Dedifferentiated amniotic fluid mesenchymal stem cell (primary cell): ENCODE measurements around the gene RNF26.
A peak's percentile ranks its signal among the peaks of the same experiment; 100 is the strongest.

Source experiments
- DNase-seq: peaks from one replicate; pipeline ENCODE4 v3.0.0-alpha.2; 2016; ENCODE audit errors: extremely low spot score

RNF26 gene

DNA sequence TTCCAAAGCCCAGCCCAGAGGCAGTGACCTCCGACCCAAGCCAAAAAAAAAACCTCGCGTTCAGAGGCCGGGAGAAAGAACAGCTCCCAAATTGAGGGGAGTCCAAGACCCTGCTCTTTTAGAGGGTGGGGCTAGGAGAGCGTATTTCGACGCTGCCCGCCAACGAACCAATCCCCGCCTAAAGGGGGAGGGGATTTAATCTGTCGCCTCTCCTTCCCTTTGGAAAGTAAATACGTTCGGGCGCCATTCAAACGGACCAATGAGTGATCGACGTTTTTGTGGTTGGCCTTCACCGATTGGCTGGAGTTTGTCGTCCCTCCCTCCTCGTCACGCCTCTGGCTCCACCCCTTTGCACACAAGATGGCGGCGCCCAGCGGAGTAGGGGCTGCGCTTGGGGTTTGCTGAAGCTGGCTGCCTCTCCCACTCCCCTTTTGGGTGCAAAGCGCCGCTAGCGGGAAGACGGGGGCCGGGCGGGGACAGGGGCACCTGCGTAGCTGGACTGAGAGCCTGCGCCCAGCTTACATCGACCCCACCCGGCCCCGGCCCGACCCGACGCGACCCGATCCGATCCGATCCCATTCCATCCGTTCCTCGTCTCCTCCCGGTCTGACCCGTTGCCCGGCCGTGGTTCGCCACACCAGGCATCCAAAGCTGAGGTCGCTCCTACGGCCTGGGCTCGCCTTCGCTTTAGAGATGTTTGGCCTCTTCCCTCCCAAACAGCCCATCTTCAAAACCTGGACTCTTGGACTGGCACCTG is at the start of gene RNF26:
Gene RNF26 (plus strand): TSS at position 354 of the 757 bp plus-strand sequence. CDS start 596 bp downstream, outside the sequence.
- DNase-seq, result peak; percentile 99

DNA sequence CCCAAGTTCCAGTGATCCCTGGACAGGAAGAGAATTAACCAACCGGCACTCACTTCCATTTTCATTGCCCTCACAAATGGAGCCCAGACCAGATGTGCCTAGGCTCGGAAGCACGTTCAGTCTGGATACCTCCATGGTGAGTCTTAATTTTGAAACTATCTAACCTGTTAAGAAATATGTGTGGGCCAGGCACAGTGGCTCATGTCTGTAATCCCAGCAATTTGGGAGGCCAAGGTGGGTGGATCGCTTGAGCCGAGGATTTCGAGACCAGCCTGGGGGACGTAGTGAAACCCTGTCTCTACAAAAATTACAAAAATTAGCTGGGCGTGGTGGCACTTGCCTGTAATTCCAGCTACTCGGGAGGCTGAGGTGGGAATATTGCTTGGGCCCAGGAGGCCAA is 48.9 kb upstream of the RNF26 start:
- no peak for DNase-seq

DNA sequence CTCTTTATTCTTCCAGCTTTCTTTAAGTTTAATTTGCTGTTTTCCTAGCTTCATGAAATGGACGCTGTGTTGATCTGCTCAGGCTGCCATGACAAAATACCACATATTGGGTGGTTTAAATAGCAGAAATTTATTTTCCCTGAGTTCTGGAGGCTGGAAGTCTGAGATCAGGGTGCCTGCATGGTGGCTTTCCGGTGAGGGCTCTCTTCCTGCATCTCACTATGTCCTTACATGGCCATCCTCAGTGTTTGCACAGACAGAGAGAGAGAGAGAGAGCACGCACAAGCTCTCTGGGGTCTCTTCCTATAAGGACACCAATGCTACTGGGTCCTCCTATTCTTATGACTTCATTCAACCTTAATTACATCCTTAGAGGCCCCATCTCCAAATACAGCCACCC is 46.1 kb upstream of the RNF26 start:
- DNase-seq, result no peak

DNA sequence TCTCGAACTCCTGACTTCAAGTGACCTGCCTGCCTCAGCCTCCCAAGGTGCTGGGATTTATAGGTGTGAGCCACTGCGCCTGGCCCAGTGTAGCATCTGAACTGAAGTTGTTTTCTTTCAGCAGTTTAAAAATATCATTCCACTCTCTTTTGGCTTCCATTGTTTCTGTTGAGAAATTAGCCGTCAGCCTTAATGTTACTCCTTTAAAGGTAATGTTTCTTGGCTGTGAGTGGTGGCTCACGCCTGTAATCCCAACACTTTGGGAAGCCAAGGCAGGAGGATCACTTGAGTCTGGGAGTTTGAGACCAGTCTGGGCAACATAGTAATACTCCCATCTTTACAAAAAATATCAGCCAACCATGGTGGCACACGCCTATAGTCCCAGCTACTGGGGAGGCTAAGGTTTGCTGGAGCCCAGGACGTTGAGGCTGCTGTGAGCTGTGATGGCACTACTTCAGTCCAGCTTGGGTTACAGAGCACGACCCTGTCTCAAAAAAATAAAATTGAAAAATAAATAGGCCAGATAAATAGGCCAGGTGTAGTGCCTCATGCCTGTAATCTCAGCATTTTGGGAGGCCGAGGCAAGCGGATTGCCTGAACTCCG is 43.3 kb upstream of the RNF26 start:
- DNase-seq, result no peak

DNA sequence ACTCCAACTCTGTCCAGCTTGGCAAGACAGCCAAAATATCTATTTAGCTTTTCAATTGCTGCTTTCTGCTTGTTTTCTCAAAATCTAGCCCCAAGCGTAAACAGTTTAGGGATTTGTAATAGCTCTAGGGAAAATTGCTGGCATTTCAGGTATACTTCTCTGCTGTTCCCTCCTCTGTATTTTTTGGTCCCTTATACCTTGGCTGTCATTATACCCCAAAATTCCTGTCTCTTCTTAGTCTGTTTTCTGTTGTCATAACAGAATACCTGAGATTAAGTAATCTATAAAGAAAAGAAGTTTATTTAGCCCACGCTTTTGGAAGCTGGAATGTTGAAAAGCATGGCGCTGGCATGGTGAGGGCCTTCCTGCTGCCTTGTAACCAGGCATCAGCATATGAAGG is 40.9 kb upstream of the RNF26 start:
- no peak for DNase-seq

DNA sequence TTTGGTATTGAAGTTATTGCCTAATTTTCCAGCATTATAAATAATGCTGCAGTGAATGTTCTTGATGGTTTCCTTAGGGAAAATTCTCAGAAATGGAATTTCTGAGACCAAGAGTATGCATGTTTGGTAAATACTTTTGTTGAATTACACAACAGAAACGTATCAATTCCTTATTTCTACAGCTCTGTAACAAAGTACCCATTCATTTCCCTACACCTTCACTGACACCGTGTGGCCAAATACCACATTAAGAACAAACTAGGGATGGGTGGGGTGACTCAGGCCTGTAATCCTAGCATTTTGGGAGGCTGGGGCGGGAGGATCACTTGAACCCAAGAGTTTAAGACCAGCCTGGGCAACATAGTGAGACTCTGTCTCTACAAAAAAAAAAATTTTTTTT is 39.1 kb upstream of the RNF26 start:
- DNase-seq, result no peak

DNA sequence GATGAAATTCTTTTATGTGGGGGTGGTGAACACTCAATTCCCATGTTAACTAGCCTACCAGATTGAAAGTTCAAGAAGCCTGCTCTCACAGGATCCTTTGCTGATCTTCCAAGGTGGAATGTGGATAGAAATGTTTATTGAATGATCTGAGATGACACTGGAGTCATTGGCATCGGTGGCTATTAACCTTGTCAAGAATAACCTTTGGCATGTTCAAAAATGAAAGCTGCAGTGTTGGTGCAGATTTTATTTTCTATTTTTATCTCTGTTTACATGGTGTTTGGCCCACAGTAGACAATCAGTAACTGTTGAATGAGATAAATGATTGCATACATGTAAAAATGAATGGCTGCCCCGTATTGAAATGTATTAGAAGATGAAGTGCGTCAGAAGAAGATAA is 36.4 kb upstream of the RNF26 start:
- DNase-seq, result no peak

DNA sequence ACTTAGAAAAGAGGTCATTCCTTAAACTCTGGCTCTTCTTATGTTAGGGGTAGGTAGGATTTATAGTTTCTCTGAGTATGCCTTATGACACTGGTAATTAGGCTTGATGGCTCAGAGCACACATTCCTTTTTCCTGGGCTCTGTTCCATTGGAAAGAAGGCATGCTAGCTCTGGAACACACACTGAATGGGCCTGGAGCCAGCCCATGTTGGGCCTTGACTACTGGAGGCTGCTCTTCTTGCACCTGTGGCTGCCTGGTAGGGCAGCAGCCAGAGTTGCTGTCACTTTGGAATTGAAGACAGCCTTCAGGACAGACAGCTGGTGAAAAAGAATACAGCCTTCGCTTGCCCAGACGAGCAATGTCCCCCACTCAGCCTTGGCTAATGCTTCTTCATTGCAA is 35.6 kb upstream of the RNF26 start:
- DNase-seq, result no peak

DNA sequence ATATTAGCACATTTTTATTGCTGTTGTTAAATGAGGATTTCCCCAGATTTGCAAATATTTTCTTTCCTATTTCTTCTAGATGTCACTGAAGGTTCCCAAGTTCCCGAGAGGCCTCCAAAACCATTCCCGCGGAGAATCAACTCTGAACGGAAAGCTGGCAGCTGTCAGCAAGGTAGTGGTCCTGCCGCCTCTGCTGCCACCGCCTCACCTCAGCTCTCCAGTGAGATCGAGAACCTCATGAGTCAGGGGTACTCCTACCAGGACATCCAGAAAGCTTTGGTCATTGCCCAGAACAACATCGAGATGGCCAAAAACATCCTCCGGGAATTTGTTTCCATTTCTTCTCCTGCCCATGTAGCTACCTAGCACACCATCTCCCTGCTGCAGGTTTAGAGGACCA is 34.9 kb upstream of the RNF26 start:
- no peak for DNase-seq

DNA sequence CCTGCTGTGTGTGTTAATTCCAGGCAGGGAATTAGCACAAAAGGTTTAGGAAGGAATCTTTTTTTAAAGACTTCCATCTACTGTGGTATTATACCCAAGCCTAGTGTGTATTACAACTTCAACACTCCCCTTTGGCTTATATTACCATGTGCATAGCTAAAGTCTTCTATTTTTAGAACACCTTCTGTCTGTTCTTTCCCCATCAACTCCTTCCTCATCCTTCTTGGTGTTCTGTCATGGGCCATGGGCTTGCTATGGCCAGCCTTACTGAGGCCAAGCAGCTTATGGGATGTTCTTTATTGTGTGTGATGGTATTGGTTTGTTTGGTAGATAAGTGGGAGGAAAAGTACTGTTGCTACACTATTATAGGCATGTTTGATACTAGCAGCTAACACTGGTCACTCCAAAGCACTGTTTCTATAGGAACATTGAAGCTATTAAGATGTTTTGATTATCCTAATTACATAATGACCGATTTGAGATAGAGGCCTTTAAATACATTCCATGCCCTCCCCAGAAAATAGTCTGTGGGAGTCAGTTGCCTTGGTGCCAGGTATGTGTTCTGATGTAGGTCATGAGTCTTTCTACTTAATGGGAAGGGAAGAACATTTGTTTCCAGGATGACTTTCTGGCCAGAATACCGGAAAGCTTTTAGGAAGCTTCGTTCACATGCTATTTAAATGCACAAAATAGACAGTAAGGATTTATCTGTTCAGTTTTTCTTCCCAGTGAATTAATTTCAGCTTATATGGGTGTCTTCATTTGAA is 33.9 kb upstream of the RNF26 start:
- DNase-seq, result no peak

DNA sequence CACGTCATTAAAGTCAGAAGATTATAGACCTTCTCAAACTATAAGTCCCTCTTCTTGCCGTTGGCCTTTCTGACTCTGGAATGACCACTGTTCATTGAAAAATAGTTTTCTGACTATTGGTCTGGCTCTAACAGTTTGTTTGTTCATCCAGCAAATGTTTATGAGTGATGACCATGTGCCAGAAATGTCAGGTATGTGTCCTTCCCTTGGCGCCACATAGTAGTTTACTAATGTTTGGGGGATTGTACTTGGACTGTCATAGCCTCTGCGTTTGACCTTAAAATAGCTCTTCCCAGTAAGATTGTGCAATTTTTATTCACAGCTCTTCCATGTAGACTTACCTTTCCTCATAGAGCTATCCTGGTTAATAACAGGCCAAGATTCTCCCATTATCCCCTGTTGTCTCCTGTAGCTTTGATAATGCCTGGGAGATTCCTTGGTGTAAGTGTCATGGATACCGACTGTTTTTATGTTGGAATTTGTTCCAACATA is 31.1 kb upstream of the RNF26 start:
- no peak for DNase-seq

DNA sequence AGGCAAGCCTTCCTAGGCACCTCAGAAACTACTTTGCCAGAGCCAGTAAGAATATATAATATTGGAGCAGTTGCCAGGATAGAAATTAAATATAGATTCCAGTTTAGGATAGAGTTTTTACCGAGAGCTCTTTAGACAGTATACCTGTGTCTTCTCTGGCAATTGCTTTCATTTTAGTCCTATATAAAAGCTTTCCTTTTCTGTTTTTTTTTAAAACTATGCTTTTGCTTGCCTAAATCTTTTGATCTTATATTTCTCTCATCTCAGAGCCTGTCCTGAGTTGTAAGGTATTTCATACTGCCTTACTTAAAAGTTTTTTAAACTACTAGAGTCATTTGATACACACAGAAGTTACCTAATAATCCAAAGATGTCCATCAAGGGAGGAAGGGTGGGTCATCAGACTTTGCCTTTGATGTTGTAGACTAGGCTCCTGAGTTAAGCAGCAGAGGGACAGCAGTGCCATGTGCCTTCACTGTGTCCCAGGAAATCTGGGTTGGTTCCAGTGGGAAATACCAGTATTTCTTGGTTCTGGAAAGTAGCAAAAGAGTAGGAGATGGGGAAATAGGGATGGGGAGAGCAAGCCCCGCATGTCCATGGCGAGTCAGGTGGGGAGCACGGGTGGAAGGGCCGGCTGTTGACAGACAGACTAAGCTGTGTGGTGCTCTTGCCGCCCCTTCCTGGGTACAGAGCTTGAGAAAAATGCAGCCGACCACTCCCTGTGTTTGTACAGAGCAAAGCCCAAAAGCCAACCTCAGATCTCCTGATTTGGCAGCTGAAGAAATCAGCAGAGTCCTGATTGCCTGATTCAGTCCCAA is 28.6 kb upstream of the RNF26 start:
- DNase-seq, result no peak

DNA sequence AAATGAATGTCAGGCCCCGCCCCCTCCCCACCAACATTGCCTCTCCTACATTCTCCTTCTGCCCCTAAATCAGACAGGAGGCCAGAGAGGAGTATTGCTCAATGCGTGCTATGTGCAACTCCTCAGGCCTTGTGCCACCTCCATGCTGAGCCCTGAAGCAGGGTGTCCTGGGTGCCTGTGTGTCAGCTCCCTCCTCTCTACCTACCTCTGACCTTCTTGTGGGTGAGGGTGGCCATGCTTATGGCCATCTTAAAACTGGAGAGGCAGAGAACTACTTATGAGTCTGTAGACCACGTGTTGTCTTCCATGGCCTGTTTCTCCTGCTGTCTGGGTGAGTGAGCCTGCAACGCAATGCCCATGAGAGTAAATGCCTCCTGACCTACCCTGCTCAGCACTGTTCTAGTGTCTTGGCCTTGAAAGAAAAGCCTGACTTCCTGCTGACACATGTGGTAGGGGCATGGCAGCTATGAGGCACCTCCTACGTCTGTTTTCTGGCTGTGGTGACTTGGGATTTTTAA is 27.9 kb upstream of the RNF26 start:
- DNase-seq, result peak; percentile 22

DNA sequence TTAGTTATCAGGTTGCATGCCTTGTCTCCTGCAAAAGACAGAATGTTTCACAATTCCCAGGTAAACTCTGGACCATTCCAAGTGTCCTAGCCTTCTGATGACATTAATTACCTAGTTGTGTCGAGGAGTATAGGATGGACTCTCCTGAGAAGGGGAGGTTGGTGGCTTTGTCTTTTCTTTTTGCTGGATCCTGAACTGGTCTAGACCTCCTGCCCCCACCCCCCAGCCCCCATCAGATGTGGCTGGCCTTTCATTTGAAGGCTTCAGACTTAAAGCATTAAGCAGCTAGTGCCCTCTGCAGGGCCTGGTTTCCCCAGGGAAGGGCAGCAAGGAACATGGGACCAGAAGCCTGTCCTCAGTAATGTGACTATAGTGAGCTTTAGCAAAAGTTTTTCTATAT is 27.1 kb upstream of the RNF26 start:
- no peak for DNase-seq

DNA sequence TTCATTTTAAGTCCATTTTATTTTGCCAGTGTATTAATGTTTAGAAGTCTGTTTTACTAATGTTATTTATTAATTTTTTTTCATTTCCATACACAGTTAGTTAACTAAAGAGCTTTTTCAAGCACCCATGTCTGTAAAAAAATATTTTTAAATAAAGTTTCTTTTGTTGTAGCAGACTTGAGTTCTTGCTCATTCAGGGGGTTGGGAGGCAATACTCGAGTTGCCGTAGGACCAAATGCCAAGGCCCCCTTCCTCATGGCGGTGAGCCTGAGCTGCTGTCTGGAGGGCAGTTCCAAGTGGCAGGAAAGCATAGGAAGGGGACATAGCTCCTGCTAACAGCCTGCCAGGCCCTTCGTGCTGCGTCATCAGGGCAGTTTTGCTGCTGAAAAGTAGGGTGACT is 26.4 kb upstream of the RNF26 start:
- DNase-seq, result no peak

DNA sequence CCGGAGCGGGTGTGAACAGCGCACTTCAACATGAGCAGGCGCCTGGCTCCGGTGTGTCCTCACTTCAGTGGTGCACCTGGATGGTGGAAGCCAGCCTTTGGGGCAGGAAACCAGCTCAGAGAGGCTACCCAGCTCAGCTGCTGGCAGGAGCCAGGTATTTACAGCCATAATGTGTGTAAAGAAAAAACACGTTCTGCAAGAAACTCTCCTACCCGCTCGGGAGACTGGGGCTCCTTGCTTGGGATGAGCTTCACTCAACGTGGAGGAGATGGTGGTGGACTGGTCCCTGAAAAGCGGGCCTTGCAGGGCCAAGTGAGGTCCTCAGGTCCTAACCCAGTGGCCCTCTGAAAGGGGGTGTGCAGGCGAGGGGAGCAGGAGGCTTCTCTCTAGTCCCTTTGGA is 24.9 kb upstream of the RNF26 start:
- DNase-seq, result no peak

DNA sequence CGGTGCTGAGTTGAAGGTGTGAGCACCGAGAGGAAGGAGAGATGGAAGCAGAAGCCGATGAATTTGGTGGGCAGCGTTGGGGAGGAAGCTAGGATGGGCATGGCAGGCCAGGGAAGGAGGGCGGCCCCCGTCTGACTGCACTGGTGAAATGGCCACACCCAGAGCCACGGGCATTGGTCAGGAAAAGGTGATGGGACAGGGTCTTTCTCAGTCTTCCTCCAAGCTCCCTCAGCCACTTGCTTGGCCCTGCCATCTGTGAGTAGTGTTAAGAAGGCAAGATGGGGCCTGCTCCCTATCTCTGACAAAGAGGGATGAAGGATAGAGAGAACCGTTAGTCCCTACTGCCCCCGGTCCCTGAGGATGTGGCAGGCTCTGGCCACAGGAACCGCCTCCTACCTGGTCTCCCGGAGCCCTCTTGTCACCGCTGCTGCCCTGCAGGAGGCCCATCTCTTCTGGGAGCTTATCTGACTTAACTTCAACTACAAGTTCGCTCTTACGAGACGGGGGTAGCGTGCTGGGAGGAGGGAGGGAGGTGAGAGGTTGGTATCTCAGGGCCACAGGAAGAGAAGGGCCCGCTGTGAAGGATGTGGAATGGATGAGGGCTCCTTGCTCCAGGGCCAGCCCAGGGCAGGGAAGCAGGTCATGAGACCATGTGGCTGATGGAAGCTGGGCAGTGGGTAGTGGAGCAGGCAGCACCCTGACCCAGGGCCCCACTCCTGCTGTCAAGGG is 24.2 kb upstream of the RNF26 start:
- no peak for DNase-seq

DNA sequence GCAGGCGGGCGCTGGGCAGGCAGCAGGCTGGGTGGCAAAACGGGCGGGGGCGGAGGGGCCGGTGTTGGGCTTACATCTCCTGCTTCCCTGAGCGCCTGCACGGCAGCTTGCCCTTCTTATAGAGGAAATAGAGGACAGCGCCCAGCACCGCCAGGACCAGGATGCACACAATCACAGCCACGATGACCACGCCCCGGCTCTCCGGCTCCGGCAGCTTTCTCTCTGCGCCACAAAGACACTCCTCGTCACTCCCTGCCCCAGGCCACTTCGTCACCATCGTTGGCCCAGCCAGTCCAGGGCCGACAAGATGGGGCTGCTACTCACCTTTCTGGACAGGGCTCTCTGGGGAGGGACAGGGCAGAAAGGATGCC is 23.7 kb upstream of the RNF26 start:
- DNase-seq, result no peak

DNA sequence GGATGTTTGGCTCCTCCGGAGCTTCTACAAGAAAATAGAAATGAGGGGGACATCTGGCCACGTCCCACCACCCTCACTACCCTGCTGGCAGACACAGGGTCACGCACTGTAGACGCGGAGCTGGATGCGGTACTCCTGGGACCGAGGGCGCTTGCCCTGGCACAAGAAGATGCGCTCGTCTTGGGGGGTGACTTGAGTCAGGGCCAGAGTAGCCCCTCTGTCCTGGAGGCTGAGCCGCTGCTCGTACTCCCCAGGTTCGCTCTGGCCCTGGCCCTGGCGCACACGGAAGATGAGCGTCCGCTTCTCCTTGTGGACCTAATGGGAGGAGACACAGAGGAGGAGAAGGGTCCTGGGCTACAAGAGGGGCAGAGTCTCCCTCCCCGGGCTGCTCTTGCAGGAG is 19.6 kb upstream of the RNF26 start:
- no peak for DNase-seq

DNA sequence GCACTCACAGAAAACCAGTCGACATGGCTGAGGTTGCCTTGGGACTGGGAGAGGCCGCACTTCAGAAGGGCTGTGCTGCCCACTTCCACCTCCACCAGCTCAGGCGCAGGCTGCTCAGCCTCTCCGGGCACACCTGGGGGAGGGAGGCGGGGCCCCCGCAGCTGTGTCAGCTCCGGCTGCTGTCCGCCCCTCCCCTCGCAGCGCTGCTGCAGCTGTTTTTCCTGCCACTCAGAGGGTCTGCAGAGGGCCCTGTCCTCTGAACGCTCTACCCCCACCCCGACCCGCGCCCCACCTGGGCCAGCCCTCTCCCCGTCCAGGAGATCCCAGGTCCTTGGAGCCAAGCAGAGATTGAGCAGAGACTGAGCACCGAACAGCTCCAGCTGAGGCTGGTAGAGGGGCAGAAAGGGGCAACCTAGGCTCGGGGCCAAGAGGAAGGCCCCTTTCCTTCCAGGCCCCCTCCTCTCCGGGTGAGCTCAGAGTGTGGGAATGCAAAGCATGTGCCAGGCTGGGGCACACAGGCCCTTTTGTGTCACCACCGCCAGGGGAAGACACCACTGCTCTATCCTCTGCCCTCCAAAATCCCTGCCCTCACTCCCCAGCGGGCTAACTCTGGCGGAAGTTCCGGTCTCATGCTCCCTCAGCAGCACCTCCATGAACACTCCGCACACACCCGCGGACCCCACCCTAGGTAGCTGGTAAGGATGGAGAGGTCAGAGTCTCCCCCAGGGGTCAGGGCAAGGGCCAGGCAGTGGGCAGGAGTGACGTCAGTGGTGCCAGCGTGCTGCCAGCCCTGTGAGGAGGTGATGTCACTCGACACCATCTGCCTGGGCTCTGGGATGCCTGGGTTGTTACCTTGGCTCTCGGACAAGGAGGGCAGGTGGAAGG is 19.0 kb upstream of the RNF26 start:
- no peak for DNase-seq
